ENCODE results near the gene SORCS2. TPM values are rescaled to one million over a fixed set of nuclear protein-coding genes. Genes with fewer than 3 reads are reported as not detected.

Gene SORCS2
- total RNA-seq, 1 donor from 2014 or later: 13.4 TPM

DNA sequence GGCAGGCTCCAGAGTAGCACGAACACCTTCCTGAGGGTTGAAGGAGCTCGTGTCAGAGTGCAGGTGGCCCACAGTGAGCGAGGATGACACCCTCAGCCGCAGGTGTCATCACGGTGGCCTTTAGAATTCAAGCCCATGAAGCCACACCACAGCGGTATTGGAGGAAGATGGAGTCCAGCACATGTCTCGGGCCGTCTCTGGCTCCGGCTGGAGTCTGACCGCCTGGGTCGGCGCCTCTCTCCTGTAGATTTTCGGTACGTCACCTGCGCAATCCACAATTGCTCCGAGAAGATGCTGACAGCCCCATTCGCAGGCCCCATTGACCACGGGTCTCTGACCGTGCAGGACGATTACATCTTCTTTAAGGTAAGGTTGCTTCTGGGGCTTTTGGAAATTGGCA, 471.8 kb downstream of the SORCS2 start:
- TF ChIP-seq, protein P1, sequence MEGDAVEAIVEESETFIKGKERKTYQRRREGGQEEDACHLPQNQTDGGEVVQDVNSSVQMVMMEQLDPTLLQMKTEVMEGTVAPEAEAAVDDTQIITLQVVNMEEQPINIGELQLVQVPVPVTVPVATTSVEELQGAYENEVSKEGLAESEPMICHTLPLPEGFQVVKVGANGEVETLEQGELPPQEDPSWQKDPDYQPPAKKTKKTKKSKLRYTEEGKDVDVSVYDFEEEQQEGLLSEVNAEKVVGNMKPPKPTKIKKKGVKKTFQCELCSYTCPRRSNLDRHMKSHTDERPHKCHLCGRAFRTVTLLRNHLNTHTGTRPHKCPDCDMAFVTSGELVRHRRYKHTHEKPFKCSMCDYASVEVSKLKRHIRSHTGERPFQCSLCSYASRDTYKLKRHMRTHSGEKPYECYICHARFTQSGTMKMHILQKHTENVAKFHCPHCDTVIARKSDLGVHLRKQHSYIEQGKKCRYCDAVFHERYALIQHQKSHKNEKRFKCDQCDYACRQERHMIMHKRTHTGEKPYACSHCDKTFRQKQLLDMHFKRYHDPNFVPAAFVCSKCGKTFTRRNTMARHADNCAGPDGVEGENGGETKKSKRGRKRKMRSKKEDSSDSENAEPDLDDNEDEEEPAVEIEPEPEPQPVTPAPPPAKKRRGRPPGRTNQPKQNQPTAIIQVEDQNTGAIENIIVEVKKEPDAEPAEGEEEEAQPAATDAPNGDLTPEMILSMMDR (conservative IDR thresholded peaks at IDR 0.05): no peak
- DNase-seq (ENCODE audit: extremely low spot score, unreplicated experiment): no peak
- peaks cover 3% of the 10 kb centered on the region for H3K36me3 Mint-ChIP-seq
- H3K27me3 Mint-ChIP-seq: peaks cover 11% of the 10 kb centered on the region
- no peak overlapping the region for H3K4me3 Mint-ChIP-seq
- H3K4me1 Mint-ChIP-seq (ENCODE audit: unreplicated experiment): peaks cover 13% of the 10 kb centered on the region
- H3K9me3 Mint-ChIP-seq: no peaks in the 10 kb centered on the region
- no peak overlapping the region for H3K27ac Mint-ChIP-seq

DNA sequence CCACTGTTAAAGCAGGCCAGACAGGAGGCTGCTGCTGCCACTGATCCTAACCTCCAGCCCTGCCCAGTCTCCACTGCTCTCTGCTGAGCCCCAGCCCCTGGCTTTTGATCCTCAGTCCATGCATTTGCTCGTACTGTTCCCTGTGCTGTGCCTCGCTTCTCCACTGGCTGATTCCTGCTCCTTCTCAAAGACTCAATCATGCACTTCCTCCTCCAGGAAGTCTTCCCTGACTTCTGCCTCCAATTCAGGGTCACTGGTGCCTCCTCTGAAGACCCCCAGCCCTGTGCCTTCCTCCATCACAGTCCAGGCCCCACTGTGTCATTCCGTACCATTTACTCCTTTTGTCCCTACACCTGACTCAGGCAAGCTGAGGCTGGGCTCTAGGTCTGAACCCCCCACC, 473.0 kb downstream of the SORCS2 start:
- TF ChIP-seq, protein P1 (conservative IDR thresholded peaks at IDR 0.05): no peak
- Mint-ChIP-seq H3K27me3 (peaks cover 11% of the 10 kb centered on the region), H3K4me1 (ENCODE audit: unreplicated experiment) (peaks cover 13% of the 10 kb centered on the region), H3K4me3 (no peak overlapping the region), H3K27ac (no peak overlapping the region), H3K9me3 (no peaks in the 10 kb centered on the region), H3K36me3 (peaks cover 3% of the 10 kb centered on the region)
- no peak for DNase-seq (ENCODE audit: extremely low spot score, unreplicated experiment)

DNA sequence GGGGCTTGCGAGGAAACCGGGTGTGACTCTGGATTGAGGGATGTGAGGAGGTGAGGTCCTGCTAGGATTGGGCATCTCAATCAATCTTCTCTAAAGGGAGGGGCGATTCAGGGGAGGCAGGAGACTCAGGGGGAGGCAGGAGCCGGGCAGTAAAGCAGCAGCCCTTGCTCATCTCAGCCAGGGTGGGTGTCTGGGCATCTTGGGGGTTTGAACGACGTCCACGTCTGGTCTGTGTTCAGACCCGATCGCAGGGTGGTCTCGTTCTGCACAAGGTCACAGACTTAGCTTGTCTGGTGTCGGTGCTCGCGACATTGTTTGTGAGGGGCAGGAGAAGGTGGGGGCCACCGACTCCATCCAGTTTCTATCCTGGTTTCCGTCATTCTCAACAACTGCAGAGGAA, 473.7 kb downstream of the SORCS2 start:
- DNase-seq (ENCODE audit: extremely low spot score, unreplicated experiment): no peak
- Mint-ChIP-seq H3K36me3 (peaks cover 3% of the 10 kb centered on the region), H3K4me3 (no peak overlapping the region), H3K9me3 (peaks cover 4% of the 10 kb centered on the region), H3K27ac (no peak overlapping the region), H3K4me1 (ENCODE audit: unreplicated experiment) (peaks cover 13% of the 10 kb centered on the region), H3K27me3 (peaks cover 11% of the 10 kb centered on the region)
- TF ChIP-seq, protein P1 (conservative IDR thresholded peaks at IDR 0.05): no peak

DNA sequence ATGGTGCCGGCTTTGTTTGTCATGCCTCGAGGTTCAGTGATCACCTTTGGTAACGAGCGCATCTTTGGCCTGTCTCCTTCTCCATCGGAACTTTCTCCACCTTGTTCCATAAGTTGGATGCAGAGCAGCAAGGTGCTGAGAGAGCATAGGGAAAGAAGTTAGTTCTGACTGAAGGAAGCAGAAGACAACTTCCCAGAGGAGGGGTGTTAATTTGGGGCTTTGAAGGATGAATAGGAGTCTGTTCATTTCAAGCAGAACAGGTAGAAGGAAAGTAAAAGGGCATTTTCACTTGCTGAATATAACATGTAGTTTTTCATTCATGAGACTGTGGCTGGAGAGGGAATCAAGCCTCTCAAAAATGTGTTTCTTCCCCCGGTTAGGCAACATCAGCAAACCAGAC, 474.4 kb downstream of the SORCS2 start:
- H3K4me1 Mint-ChIP-seq (ENCODE audit: unreplicated experiment): peaks cover 13% of the 10 kb centered on the region
- peaks cover 11% of the 10 kb centered on the region for H3K9me3 Mint-ChIP-seq
- DNase-seq (ENCODE audit: extremely low spot score, unreplicated experiment): no peak
- peaks cover 11% of the 10 kb centered on the region for H3K27me3 Mint-ChIP-seq
- no peak overlapping the region for H3K4me3 Mint-ChIP-seq
- peaks cover 3% of the 10 kb centered on the region for H3K36me3 Mint-ChIP-seq
- H3K27ac Mint-ChIP-seq: no peak overlapping the region
- TF ChIP-seq, protein P1 (conservative IDR thresholded peaks at IDR 0.05): no peak

DNA sequence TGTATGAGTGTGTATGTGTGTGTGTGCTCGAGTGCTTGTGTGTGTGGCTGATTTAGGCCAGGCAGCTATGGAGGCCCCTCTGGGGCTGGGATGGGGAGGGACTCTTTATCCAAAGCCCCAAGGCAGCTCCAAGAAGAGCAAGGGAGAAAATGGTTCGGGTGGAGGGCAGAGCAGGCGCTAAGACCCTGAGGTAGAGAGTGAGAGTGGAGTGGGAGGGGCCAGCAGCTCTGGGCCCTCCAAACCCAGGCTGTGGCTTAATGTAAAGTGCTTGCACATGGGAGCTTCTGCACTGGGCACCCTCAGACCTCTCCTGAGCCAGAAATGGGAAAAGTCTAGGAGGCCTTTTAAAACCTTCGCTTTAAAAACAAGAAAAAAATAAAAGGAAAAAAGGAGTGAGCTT, 475.9 kb downstream of the SORCS2 start:
- peaks cover 14% of the 10 kb centered on the region for H3K27me3 Mint-ChIP-seq
- DNase-seq (ENCODE audit: extremely low spot score, unreplicated experiment): no peak
- TF ChIP-seq, protein P1 (conservative IDR thresholded peaks at IDR 0.05): no peak
- no peak overlapping the region for H3K4me3 Mint-ChIP-seq
- H3K36me3 Mint-ChIP-seq: peaks cover 3% of the 10 kb centered on the region
- H3K9me3 Mint-ChIP-seq: peaks cover 11% of the 10 kb centered on the region
- H3K4me1 Mint-ChIP-seq (ENCODE audit: unreplicated experiment): peaks cover 15% of the 10 kb centered on the region
- no peak overlapping the region for H3K27ac Mint-ChIP-seq

DNA sequence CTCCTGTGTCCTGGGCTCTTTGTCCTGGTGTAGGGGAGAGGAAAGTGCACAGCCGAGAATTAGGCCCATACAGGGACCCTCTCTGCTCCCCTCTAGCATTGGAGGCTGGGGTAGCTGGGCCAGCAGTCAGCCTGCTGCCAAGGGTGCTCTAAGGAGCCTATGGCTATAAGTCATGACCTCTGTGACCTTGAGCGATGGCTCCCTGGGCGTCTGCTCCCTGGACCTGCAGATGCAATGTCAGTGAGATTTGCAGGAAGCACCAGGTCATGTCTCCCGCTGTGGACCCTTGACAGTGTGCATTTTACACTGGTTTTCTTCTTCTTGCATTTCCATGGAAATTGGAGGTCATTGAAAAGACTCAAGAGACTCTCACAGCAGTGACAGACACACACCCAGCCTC, 476.5 kb downstream of the SORCS2 start:
- TF ChIP-seq, protein P1 (conservative IDR thresholded peaks at IDR 0.05): no peak
- H3K9me3 Mint-ChIP-seq: peaks cover 11% of the 10 kb centered on the region
- H3K4me3 Mint-ChIP-seq: no peak overlapping the region
- no peak overlapping the region for H3K27ac Mint-ChIP-seq
- H3K4me1 Mint-ChIP-seq (ENCODE audit: unreplicated experiment): peaks cover 17% of the 10 kb centered on the region
- DNase-seq (ENCODE audit: extremely low spot score, unreplicated experiment): no peak
- peaks cover 3% of the 10 kb centered on the region for H3K36me3 Mint-ChIP-seq
- H3K27me3 Mint-ChIP-seq: peaks cover 14% of the 10 kb centered on the region
